T-cell (primary cell): ENCODE results near the gene PSMB11. TPM values are rescaled to one million over a fixed set of nuclear protein-coding genes. Genes with fewer than 3 reads are reported as not detected.
A peak's percentile ranks its signal among the peaks of the same experiment; 100 is the strongest.

Experiments
- ATAC-seq, 4 experiments: fragments of 200-7000 bp in 3 of 4; fragments of 150-1000 bp in 1 of 4; cut with Tn5 transposase; replicated peaks in 1 of 4; 1 replicate in 3 of 4; 2 replicates in 1 of 4; pipeline ENCODE4 v1.10.0; 2021; ENCODE audit warnings: moderate library complexity in 3 of 4, mild to moderate bottlenecking in 2 of 4, moderate number of reproducible peaks in 1 of 4
- CTCF ChIA-PET, 2 donors: fragments of 300-600 bp; sonication (Branson Sonifier 250); formaldehyde crosslinking; loops; one replicate each; lab custom pipeline; 2022; ENCODE audit warnings: antibody characterized with exemption in 2 of 2; lab: Charles Lee
- POLR2A ChIA-PET, 2 donors: fragments of 300-600 bp; sonication (Branson Sonifier 250); formaldehyde crosslinking; loops; one replicate each; lab custom pipeline; 2022; ENCODE audit warnings: antibody characterized with exemption in 2 of 2; lab: Charles Lee
- DNase-seq, 35 experiments: peaks; one replicate each; pipeline versions ENCODE4 v3.0.0 to v3.0.0-alpha.2; 2013 to 2023
- H3K27ac ChIP-seq: one replicate; pipeline ENCODE4 v1.5.1; 2013; ENCODE audit warnings: low read length
- H3K27me3 ChIP-seq, 2 experiments: replicated peaks in 1 of 2; 1 replicate in 1 of 2; 2 replicates in 1 of 2; pipeline versions ENCODE4 v1.6.1 to v1.7.0; 2013; ENCODE audit warnings: low read length in 1 of 2, mixed read lengths in 1 of 2; ENCODE audit not compliant: control insufficient read depth in 2 of 2, insufficient read depth in 2 of 2; ENCODE audit errors: extremely low read depth in 1 of 2
- H3K36me3 ChIP-seq, 2 donors: 1 replicate in 1 of 2; 2 replicates in 1 of 2; pipeline versions ENCODE4 v1.6.1 to v1.7.0; 2013; ENCODE audit warnings: low read length in 1 of 2; ENCODE audit not compliant: control insufficient read depth in 2 of 2, insufficient read depth in 1 of 2; ENCODE audit errors: extremely low read depth in 1 of 2
- H3K4me1 ChIP-seq, 2 experiments: 1 replicate in 1 of 2; 2 replicates in 1 of 2; pipeline versions ENCODE4 v1.6.1 to v1.7.0; 2013; ENCODE audit warnings: low read length in 2 of 2, mixed read lengths in 1 of 2; ENCODE audit not compliant: insufficient read depth in 2 of 2, control insufficient read depth in 1 of 2; ENCODE audit errors: extremely low read depth in 1 of 2
- H3K4me3 ChIP-seq, 2 donors: 1 replicate in 1 of 2; 2 replicates in 1 of 2; pipeline versions ENCODE4 v1.5.1 to v1.7.0; 2013; ENCODE audit warnings: mild to moderate bottlenecking in 2 of 2, low read length in 1 of 2, moderate library complexity in 1 of 2; ENCODE audit not compliant: control insufficient read depth in 1 of 2; ENCODE audit errors: extremely low read depth in 1 of 2
- H3K9me3 ChIP-seq: 2 replicates; pipeline ENCODE4 v1.7.0; 2013
- H3K27ac Mint-ChIP-seq, 2 donors: one replicate each; pipeline ENCODE4 v1.8.0; 2020 to 2021; ENCODE audit warnings: mild to moderate bottlenecking in 2 of 2, mixed read lengths in 2 of 2
- H3K27me3 Mint-ChIP-seq, 2 donors: one replicate each; pipeline ENCODE4 v1.8.0; 2021 to 2022; ENCODE audit warnings: mixed read lengths in 2 of 2
- H3K36me3 Mint-ChIP-seq: one replicate; pipeline ENCODE4 v1.8.0; 2021; ENCODE audit warnings: mixed read lengths
- H3K4me1 Mint-ChIP-seq, 3 donors: one replicate each; pipeline ENCODE4 v1.8.0; 2020 to 2022; ENCODE audit warnings: mixed read lengths in 3 of 3, mild to moderate bottlenecking in 1 of 3
- H3K4me3 Mint-ChIP-seq, 3 donors: one replicate each; pipeline ENCODE4 v1.8.0; 2020 to 2022; ENCODE audit warnings: mild to moderate bottlenecking in 3 of 3, mixed read lengths in 3 of 3, moderate library complexity in 3 of 3
- H3K9me3 Mint-ChIP-seq, 3 donors: one replicate each; pipeline ENCODE4 v1.8.0; 2020 to 2022; ENCODE audit warnings: mixed read lengths in 3 of 3
- WGBS: methylation state at CpG from one replicate; pipeline ENCODE4 v1.1.5; 2013; ENCODE audit warnings: missing lambda C conversion rate; ENCODE audit not compliant: insufficient coverage; 5-methylcytosine and 5-hydroxymethylcytosine counted together
- total RNA-seq, 35 experiments: library from RNA in 6 of 35; stranded (reverse) in 6 of 35; fragments of 120-200 nt in 1 of 35; gene quantifications; one replicate each; pipeline versions ENCODE4 v1.2.1 to v1.2.4 and lab custom pipeline; 2013 to 2026

Gene PSMB11
- total RNA-seq, 5 donors from 2014 or later (not counting 1 experiment from before 2014, with no cell fraction given) = 0.26 to 0.95 (median 0.54) TPM; not detected in 1

DNA sequence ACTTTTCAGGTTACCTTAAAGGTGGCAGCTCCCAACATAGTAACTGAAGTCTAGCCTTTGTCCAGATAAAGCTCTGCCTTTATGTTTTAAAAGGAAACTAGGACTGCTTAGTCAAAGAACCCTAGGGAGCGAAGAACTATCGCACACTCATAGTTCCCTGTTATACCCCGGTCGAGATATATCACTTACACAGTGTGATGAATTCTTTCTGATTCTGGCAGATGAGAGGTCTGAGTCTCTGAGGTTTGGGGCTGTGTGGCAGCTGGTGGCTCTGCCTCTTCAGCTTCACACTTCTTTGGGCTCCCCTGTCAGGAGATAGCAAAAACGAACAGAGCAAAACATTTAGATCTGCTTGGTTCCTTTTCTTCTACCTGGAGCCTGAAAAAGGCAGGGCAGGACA, 36.0 kb downstream of the PSMB11 start:
- H3K9me3 ChIP-seq = no peaks in the 10 kb centered on the region
- no peak overlapping the region for H3K4me3 Mint-ChIP-seq
- peaks cover 53% of the 10 kb centered on the region for H3K36me3 Mint-ChIP-seq
- ATAC-seq (no peak), DNase-seq (no peak)
- H3K27ac Mint-ChIP-seq = peak overlapping the region in 1 of 2 donors; percentile 34
- H3K36me3 ChIP-seq = peaks cover 23 to 94% of the 10 kb centered on the region in 2 donors
- H3K4me3 ChIP-seq = no peak overlapping the region
- H3K27me3 Mint-ChIP-seq = no peaks in the 10 kb centered on the region
- WGBS = 100% methylated on average over 1 of the region's 5 CpGs
- H3K9me3 Mint-ChIP-seq = no peaks in the 10 kb centered on the region
- POLR2A ChIA-PET = interaction anchor here (0.9 to 1.3 kb wide), 3 partner anchors 9 to 17 kb away, joined by 4 to 7 read pairs (median 6); partner anchors contain the start of genes ACIN1 (in 1 of the 2) and C14orf119 (in 1 of the 2)
- peaks cover 2 to 8% (median 6%) of the 10 kb centered on the region in 3 donors for H3K4me1 Mint-ChIP-seq
- no peaks in the 10 kb centered on the region for H3K4me1 ChIP-seq
- CTCF ChIA-PET = interaction anchor here (0.6 to 4.6 kb wide), 16 partner anchors 9 to 243 kb away, joined by 3 to 34 read pairs (median 7); partner anchors contain the start of genes ACIN1 (in 1 of the 2), C14orf119 (in 1 of the 2), CEBPE (in 1 of the 2) and HAUS4 (in 1 of the 2)
- no peaks in the 10 kb centered on the region for H3K27me3 ChIP-seq
- no peak overlapping the region for H3K27ac ChIP-seq

DNA sequence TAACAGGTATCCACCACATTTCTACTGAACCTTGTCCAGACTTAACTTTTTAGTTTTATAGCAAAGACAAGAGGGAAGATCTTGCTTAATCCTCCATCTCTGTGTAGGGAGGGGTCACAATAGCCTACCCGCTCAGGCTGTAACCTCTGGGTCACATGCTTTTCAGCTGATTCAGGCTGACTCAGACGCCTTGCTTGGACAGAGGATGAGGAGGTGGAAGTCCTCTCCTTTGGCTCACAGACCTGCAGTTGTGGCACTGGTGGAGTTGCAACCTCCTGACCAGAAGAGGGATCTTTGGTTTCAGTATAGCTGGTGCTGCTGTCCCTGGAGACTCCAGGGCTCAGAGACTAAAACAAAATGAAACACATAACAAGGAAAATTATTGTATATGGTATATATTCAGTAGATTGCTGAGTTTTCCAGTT, 36.7 kb downstream of the PSMB11 start:
- Mint-ChIP-seq H3K9me3 (no peaks in the 10 kb centered on the region), H3K27me3 (no peaks in the 10 kb centered on the region), H3K4me1 (peaks cover 2 to 8% (median 6%) of the 10 kb centered on the region in 3 donors), H3K4me3 (no peak overlapping the region), H3K36me3 (peaks cover 55% of the 10 kb centered on the region), H3K27ac (no peak overlapping the region)
- Histone ChIP-seq H3K36me3 (peaks cover 29 to 95% of the 10 kb centered on the region in 2 donors), H3K27ac (no peak overlapping the region), H3K27me3 (no peaks in the 10 kb centered on the region), H3K4me3 (no peak overlapping the region), H3K9me3 (no peaks in the 10 kb centered on the region), H3K4me1 (no peaks in the 10 kb centered on the region)
- no peak for ATAC-seq
- ChIA-PET CTCF (interaction anchor here (1.1 to 4.6 kb wide), 3 partner anchors 8 to 16 kb away, joined by 3 to 34 read pairs (median 7); partner anchors contain the start of genes ACIN1 (in 1 of the 2) and C14orf119 (in 1 of the 2)), POLR2A (no interaction called here)
- DNase-seq = no peak
- WGBS = 83% methylated on average over 1 of the region's 2 CpGs

DNA sequence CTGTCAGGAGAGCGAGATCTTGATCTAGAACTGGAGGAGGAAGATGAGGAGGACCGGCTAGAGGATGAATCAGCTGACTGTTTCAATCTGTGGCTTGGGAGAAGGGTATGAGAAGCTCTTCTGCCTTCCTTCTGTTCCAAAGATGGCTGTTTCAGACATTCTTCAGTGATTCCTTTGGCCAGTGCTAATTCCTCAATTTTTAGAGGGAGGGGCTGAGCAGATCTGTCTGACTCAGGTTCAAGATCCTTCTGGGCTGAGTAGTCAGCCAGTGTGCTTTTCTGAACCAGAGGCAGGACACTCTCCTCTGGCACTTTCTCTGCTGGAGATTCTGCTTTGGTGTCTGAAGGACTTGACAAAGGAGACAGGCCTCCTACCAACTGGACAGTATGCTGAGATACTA, 37.7 kb downstream of the PSMB11 start:
- Histone ChIP-seq H3K4me1 (no peaks in the 10 kb centered on the region), H3K36me3 (peaks cover 25 to 93% of the 10 kb centered on the region in 2 donors), H3K9me3 (no peaks in the 10 kb centered on the region), H3K27me3 (no peaks in the 10 kb centered on the region), H3K4me3 (no peak overlapping the region), H3K27ac (no peak overlapping the region)
- no peak for ATAC-seq
- ChIA-PET POLR2A (no interaction called here), CTCF (interaction anchor here in 1 of 2 donors (1.0 to 1.1 kb wide), 2 partner anchors 11 to 93 kb away, joined by 5 read pairs; no protein-coding TSS in a partner anchor)
- no peak overlapping the region for H3K4me3 Mint-ChIP-seq
- H3K36me3 Mint-ChIP-seq = peaks cover 57% of the 10 kb centered on the region
- 100% methylated on average over 2 of the region's 2 CpGs for WGBS
- DNase-seq = peak in 1 of 35 experiments; percentile 1
- no peak overlapping the region for H3K27ac Mint-ChIP-seq
- H3K9me3 Mint-ChIP-seq = no peaks in the 10 kb centered on the region
- peaks cover 4 to 9% (median 6%) of the 10 kb centered on the region in 3 donors for H3K4me1 Mint-ChIP-seq
- H3K27me3 Mint-ChIP-seq = no peaks in the 10 kb centered on the region

DNA sequence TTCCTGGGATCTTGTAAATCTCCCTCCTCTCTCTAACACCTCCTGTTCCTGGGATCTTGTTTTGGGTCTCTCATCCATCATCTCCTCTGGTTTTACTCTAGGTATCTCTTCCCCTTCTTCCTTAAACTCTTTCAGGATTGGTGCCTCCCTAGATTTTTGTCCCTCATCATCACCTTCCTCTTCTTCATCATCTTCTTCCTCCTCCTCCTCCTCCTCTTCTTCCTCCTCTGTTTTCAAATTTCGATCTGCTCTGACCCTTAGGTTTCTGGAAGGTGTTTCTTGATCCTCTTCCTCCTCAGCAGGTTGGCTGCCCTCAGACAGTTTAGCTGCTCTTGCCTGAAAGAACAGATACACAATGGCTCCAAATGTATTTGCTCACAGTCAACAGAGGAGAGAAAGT, 38.5 kb downstream of the PSMB11 start:
- Histone ChIP-seq H3K4me1 (no peaks in the 10 kb centered on the region), H3K27ac (no peak overlapping the region), H3K27me3 (no peaks in the 10 kb centered on the region), H3K9me3 (no peaks in the 10 kb centered on the region), H3K4me3 (no peak overlapping the region), H3K36me3 (peaks cover 23 to 92% of the 10 kb centered on the region in 2 donors)
- WGBS = no CpG with 5 or more reads among the region's 1 CpG
- ChIA-PET POLR2A (interaction anchor here in 1 of 2 donors (0.7 kb wide), 1 partner anchor 15 kb away, joined by 3 read pairs; the partner anchor contains the start of genes ACIN1 and C14orf119), CTCF (interaction anchor here (0.5 to 3.0 kb wide), 7 partner anchors 11 to 1256 kb away, joined by 3 to 11 read pairs (median 5); no protein-coding TSS in a partner anchor)
- H3K4me3 Mint-ChIP-seq = no peak overlapping the region
- H3K27ac Mint-ChIP-seq = peak overlapping the region; percentile 1 to 65
- peaks cover 57% of the 10 kb centered on the region for H3K36me3 Mint-ChIP-seq
- DNase-seq = no peak
- H3K4me1 Mint-ChIP-seq = peaks cover 6 to 16% (median 8%) of the 10 kb centered on the region in 3 donors
- H3K27me3 Mint-ChIP-seq = no peaks in the 10 kb centered on the region
- ATAC-seq = no peak
- H3K9me3 Mint-ChIP-seq = no peaks in the 10 kb centered on the region

DNA sequence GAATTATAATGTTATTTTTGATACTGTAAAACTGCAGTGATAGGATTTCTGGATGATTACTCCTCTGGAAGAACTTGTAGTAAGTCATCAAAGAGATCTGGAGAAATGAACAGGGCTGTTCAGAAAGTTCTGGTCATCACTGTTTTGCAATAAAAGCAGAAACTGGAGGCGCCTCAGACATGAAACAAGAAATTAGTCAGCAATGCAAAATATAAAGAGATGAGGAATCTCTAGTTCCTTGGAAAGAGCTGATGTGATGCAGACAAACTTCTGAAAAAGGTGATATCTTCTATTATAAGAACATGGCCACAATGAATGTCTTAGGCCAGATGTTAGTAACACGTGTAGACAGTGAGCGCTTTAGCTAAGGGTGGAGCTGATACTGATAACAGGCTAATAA, 43.4 kb downstream of the PSMB11 start:
- ChIA-PET POLR2A (no interaction called here), CTCF (interaction anchor here (0.5 to 1.8 kb wide), 4 partner anchors 8 to 99 kb away, joined by 3 to 7 read pairs (median 3); no protein-coding TSS in a partner anchor)
- Mint-ChIP-seq H3K36me3 (peaks cover 51% of the 10 kb centered on the region), H3K27ac (no peak overlapping the region), H3K4me1 (peaks cover 27 to 54% (median 36%) of the 10 kb centered on the region in 3 donors), H3K4me3 (no peak overlapping the region), H3K27me3 (no peaks in the 10 kb centered on the region), H3K9me3 (no peaks in the 10 kb centered on the region)
- Histone ChIP-seq H3K27me3 (no peaks in the 10 kb centered on the region), H3K4me3 (no peak overlapping the region), H3K9me3 (no peaks in the 10 kb centered on the region), H3K36me3 (peaks cover 14 to 92% of the 10 kb centered on the region in 2 donors), H3K4me1 (no peaks in the 10 kb centered on the region), H3K27ac (no peak overlapping the region)
- DNase-seq (no peak), ATAC-seq (no peak)
- WGBS = 79% methylated on average over 2 of the region's 3 CpGs

DNA sequence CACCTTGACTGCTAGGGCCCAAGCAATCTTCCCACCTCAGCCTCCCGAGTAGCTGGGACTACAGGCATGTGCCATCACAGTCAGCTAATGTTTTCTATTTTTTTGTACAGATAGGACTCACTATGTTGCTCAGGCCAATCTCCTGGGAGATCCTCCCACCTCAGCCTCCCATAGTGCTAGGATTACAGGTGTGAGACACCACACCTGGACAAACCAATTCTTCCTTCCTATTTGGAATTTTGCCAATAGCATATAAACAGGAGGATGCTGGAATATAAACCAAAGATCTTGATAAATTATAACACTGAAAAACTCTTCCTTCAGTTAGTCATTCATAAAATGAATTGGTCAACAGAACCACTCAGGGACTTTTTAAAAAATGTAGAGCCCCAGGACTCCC, 44.6 kb downstream of the PSMB11 start:
- DNase-seq (peak in 1 of 35 experiments; percentile 0), ATAC-seq (no peak)
- Histone ChIP-seq H3K4me1 (peaks cover 0 to 3% of the 10 kb centered on the region in 2 experiments), H3K27me3 (no peaks in the 10 kb centered on the region), H3K9me3 (no peaks in the 10 kb centered on the region), H3K27ac (no peak overlapping the region), H3K36me3 (peaks cover 17 to 91% of the 10 kb centered on the region in 2 donors), H3K4me3 (no peak overlapping the region)
- Mint-ChIP-seq H3K9me3 (no peaks in the 10 kb centered on the region), H3K4me1 (peaks cover 29 to 50% (median 41%) of the 10 kb centered on the region in 3 donors), H3K27me3 (no peaks in the 10 kb centered on the region), H3K27ac (no peak overlapping the region), H3K4me3 (no peak overlapping the region), H3K36me3 (peaks cover 43% of the 10 kb centered on the region)
- ChIA-PET POLR2A (no interaction called here), CTCF (interaction anchor here (0.6 to 1.8 kb wide), 4 partner anchors 9 to 100 kb away, joined by 3 to 7 read pairs (median 3); no protein-coding TSS in a partner anchor)
- WGBS = no CpG with 5 or more reads among the region's 1 CpG
